Gastrocnemius medialis (tissue), 4 donors: ENCODE data around the gene RASA3.

ENCODE experiments used
- CTCF ChIP-seq, 5 experiments: fragments of 450-650 bp in 3 of 5; fragments of 200-600 bp in 2 of 5; sonication (generic) in 2 of 5; IDR thresholded peaks in 4 of 5; conservative IDR thresholded peaks in 1 of 5; 1 replicate in 4 of 5; 2 replicates in 1 of 5; pipeline ENCODE4 v1.5.1; 2016 to 2019; ENCODE audit warnings: antibody characterized with exemption in 5 of 5, mild to moderate bottlenecking in 3 of 5, moderate library complexity in 3 of 5
- POLR2A ChIP-seq, 2 donors: fragments of 450-650 bp; IDR thresholded peaks; one replicate each; pipeline ENCODE4 v1.6.1; 2017; ENCODE audit warnings: antibody characterized with exemption in 2 of 2, mild to moderate bottlenecking in 2 of 2, moderate library complexity in 2 of 2

GRCh38 chr13:114142137-114142550, 9.7 kb upstream of the RASA3 start:
- TF ChIP-seq POLR2A (IDR thresholded peaks at IDR 0.05) (no peak), CTCF (IDR thresholded peaks at IDR 0.05 in 4 of 5, conservative IDR thresholded peaks at IDR 0.05 in 1 of 5) (no peak)
